Measurements from ENCODE around the gene MLST8. TPM values are rescaled to one million over a fixed set of nuclear protein-coding genes. Genes with fewer than 3 reads are reported as not detected.

MLST8 gene
- total and polyA plus RNA-seq, 2 donors (not counting 3 experiments of a cell fraction or from before 2014, with no cell fraction given): 36.9 to 129 TPM

DNA sequence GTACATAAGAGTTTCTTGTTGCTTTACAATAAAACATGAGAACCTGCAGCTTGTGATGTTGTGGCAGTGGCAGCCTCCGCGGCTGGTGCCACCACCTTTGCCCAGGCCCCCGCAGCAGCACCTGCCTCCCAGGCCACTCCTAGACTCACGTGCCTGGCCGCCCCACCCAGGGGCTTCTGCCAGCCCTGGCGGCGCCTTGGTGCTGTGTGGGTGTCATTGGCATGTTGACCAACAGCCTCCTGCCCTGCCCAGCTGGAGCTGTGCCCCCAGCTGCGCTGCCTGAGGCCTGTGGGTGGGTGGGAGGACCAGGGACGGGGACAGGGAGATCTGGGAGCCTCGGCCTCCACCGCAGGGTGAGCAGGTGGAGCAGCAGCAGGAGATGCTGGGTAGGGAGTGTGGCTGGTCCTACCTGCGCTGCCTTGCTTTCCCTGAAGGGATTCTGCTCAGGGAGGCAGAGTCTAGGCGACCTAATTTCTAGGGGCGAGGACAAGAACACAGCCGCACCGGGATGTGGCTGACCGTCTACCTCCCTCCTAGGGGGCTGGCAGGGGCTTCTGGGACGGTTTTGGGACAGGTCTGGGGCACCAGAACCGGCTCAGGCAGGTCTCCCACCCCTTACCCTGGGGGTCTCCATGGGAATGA lies 30.6 kb downstream of the MLST8 start:
- Histone ChIP-seq H3K9ac (replicated peaks; ENCODE audit: extremely low read depth, insufficient read depth, low read length) (no peak overlapping the region), H3K27me3 (ENCODE audit: control insufficient read depth in 2 of 2, insufficient read depth in 2 of 2, low read length in 2 of 2) (peaks cover 5 to 18% of the 10 kb centered on the region in 2 experiments), H3K4me1 (ENCODE audit: control insufficient read depth, extremely low read depth, insufficient read depth, low read length) (peaks cover 10% of the 10 kb centered on the region), H3K4me2 (ENCODE audit: insufficient read depth, low read length) (no peak overlapping the region), H2AFZ (ENCODE audit: low read depth, low read length) (no peak overlapping the region), H3K79me2 (ENCODE audit: control insufficient read depth, insufficient read depth, low read length) (no peaks in the 10 kb centered on the region), H3K9me3 (replicated peaks; ENCODE audit: control insufficient read depth, insufficient read depth, low read length) (no peaks in the 10 kb centered on the region), H3K4me3 (replicated peaks in 1 of 3; ENCODE audit: insufficient read depth in 1 of 3, low read depth in 1 of 3, low read length in 3 of 3) (no peak overlapping the region), H3K36me3 (ENCODE audit: control insufficient read depth in 2 of 2, extremely low read depth in 1 of 2, insufficient read depth in 2 of 2, low read length in 2 of 2) (peaks cover 9 to 38% of the 10 kb centered on the region in 2 experiments), H4K20me1 (replicated peaks; ENCODE audit: control insufficient read depth, extremely low read depth, insufficient read depth, low read length) (no peaks in the 10 kb centered on the region), H3K9me1 (replicated peaks; ENCODE audit: control insufficient read depth, extremely low read depth, insufficient read depth, low read length) (no peaks in the 10 kb centered on the region), H3K27ac (ENCODE audit: insufficient read depth, low read depth, low read length) (no peak overlapping the region)
- DNase-seq (ENCODE audit: low read depth, low spot score) (no peak), FAIRE-seq (no peak)
- ChIA-PET CTCF (interaction anchor here (2.4 kb wide), 1 partner anchor 16 kb away, joined by 11 read pairs; the partner anchor contains the start of gene ECI1), POLR2A (no interaction called here)
- dilution Hi-C loops (cut with MboI; ENCODE audit: extremely low pct_ligation_motif_present, low sequenced_read_pairs) (no loop called here), intact Hi-C loops (cut with micrococcal nuclease) (no loop called here)
- no TSS peak for BruUV-seq (replicated peaks)
- TF ChIP-seq POLR2AphosphoS5 (IDR thresholded peaks at IDR 0.05; ENCODE audit: insufficient read depth, low read depth, low read length) (no peak), CTCF (IDR thresholded peaks at IDR 0.05; ENCODE audit: extremely low read depth in 1 of 2, insufficient read depth in 1 of 2, low read depth in 1 of 2, low read length in 2 of 2) (no peak), GATA2 (IDR thresholded peaks at IDR 0.05; ENCODE audit: insufficient read depth, insufficient read length, low read depth, low read length) (no peak), FOS (IDR thresholded peaks at IDR 0.05; ENCODE audit: borderline replicate concordance, insufficient read depth, low read length) (no peak), MYC (IDR thresholded peaks at IDR 0.05; ENCODE audit: low read depth, low read length) (no peak), MAX (IDR thresholded peaks at IDR 0.05; ENCODE audit: insufficient read depth, insufficient read length) (no peak), POLR2A (IDR thresholded peaks at IDR 0.05; ENCODE audit: low read depth, low read length) (no peak), EZH2 (IDR thresholded peaks at IDR 0.05; ENCODE audit: borderline replicate concordance, low read depth, low read length, severe bottlenecking) (no peak), JUN (IDR thresholded peaks at IDR 0.05; ENCODE audit: borderline replicate concordance, insufficient read depth, insufficient read length, low read depth) (no peak)

All from endothelial cell of umbilical vein (primary cell).